GM18873 (cell line): ENCODE data around the gene EPHA10.
"Not testable (repeated sequence)": the region's sequence is repeated elsewhere in the genome, so short reads cannot be mapped to it uniquely, and the experiment has no call there.

ENCODE experiments used
- ATAC-seq: cut with Tn5 transposase; IDR thresholded peaks from one replicate; pipeline ENCODE4 v1.9.1; 2021; ENCODE audit warnings: mild to moderate bottlenecking, moderate library complexity, moderate number of reproducible peaks; ENCODE audit not compliant: unreplicated experiment, low FRiP score

EPHA10 gene

DNA sequence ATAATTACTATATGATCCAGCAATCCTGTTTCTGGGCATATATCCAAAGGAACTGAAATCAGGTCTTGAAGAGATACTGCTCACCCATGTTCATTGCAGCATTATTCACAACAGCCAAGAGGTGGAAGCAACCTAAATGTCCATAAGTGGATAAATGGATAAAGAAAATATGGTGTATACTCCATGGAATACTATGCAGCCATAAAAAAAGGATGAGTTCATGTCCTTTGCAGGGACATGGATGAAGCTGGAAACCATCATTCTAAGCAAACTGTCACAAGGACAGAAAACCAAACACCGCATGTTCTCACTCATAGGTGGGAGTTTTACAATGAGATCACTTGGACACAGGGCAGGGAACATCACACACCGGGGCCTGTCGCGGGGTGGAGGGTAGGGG is 26.3 kb downstream of the EPHA10 start:
- not testable (repeated sequence) for ATAC-seq

DNA sequence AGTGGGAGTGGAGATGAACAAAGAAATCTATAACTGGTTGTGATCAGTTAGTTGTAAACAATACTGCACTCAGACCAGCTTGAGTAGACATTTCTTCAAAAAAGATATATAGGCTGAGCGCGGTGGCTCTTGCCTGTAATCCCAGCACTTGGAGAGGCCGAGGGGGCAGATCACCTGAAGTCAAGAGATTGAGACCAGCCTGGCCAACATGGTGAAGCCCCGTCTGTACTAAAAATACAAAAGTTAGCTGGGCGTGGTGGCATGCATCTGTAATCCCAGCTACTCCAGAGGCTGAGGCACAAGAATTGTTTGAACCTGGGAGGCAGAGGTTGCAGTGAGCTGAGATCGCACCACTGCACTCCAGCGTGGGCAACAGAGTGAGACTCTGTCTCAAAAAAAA is 26.9 kb downstream of the EPHA10 start:
- not testable (repeated sequence) for ATAC-seq

DNA sequence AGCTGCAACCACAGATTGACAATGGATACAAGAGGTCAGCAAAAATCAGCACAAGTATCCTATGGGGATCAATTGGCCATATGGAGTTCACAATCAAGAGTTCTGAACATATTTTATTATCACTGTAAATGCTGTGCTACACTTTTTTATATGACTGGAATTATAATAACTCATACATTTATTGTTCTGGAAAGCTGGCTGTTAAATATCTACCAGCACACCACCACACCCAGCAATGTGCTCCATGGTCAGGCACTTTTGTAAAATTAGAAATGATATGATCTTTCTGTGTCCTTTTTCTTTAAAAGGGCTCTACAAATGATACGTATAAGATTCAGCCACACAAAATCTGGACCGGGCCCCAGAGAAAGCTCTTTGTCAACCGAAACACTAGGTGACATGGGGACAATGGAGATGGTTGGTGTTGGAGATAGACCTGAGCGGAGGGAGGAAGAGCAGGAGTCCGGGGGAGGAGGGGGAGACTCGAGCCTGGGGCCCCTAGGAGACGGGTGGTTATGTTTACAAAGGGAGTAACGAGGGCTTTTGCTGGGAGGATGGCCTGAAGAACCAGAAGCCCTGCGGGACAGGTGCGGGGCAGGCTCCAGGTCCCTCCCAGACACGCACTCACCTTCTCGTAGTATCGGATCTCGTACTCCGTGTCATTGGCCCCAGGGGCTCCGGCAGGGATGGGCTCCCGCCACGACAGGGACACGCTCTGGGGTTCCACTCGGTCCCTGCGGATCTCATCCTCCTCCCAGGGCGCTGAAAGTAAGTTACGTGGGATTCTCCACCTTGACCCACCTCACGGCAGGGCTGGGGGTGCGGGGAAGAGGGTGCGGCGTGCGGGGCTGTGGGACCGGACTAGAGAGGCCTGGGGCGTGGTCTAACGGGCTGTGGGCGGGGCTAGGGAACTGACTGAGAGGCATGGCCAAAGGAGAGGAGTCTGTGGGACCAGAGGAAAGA is 30.0 kb downstream of the EPHA10 start:
- ATAC-seq, result no peak

DNA sequence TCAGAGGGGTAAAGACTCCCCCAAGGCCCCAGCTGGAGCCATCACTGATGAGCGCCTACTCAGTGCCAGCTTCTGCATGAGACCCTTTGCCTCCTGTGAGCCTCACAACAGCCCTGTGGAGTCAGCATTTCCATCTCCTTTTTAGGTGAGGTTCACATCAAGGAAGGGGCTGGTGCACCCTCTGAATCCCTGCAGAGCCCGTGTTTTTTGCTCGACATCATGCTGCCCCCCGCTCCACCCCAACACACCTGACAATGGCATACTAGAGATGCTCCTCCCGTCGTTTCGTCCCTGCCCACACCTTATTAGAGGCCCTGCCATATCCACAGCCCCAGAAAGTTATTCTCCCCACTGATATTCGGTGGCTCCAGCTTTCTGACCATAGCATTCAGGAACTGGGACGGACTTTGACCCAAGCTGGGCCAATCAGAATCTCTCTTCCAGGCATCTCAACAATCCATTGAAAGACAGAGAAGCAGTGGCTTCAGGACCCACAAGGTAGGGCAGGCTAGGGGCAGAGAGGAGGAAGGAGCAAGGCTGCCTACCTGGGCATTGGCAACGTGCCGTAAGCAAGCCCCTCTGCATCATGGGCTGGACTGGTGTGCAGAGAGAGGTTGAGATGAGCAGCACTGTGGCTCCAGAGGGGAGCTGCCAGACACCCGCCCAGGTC is 32.7 kb downstream of the EPHA10 start:
- no peak for ATAC-seq

DNA sequence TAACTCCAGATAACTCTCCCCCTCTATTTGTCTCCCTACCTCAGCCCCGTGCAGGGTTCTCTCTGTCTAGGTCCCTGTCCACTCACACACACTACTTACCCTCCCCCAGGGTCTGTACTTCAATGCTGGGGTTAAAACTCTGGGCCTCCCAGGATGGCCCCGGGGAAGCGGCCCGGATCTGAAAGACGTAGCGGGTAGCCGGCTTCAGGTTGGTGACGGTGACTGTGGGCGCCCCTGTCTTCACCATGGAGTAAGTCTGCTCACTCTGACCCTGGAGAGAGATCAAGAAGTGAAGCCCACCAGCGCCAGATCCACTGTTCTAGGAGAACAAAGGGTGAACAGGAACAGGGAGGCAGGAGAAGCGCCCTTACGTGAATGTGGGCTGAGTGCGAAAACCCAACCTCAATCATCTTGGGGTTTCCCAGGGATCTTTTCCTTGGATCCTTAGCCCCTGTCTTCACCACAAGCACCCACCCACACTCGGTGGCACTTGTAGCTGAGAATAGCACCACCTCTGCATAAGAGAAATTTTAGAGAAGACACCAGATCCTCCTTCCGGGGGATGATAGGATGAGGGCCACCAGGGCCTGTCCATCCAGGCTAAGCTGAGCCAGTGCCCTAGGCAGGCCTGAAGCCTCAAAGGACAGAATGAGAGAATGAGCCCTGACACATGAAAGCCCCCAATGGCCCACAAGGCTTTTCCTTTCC is 33.5 kb downstream of the EPHA10 start:
- ATAC-seq, result no peak

DNA sequence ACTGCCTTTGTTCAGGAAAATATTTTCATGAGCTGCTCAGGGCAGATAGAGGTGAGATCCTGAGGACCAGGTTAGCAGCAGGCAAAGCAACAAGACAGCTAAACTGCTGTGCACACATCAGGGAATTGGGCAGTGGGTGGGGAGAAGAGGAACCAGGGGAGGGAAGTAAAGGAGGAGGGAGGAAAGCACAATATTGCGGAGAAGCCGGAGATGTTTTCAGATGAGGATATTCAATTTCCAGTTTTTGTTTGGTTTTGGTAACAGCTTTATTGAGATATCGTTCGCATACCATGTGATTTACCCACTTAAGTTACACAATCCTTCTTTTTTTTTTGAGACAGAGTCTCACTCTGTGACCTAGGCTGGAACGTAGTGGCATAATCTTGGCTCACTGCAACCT is 34.5 kb downstream of the EPHA10 start:
- ATAC-seq, result no peak

DNA sequence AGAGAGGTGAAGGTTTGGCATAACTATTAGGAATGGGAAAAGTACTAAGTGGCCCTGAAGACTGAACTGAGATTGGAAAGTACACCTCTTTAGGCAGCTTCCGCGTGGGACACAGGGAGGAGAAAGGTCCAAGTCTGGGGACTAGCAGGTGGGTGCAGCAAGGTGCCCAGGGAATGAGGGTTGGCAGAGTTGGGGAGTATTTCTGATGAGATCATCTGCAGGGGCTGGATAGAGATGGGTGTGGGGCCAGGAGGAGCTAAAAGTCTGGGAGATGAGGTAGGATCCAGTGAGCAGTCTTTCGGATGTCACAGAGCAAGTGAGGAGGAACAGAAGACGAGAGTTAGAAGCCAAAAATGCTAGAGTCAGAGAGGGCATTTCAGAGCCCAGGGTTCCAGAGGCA is 36.5 kb downstream of the EPHA10 start:
- ATAC-seq, result no peak

DNA sequence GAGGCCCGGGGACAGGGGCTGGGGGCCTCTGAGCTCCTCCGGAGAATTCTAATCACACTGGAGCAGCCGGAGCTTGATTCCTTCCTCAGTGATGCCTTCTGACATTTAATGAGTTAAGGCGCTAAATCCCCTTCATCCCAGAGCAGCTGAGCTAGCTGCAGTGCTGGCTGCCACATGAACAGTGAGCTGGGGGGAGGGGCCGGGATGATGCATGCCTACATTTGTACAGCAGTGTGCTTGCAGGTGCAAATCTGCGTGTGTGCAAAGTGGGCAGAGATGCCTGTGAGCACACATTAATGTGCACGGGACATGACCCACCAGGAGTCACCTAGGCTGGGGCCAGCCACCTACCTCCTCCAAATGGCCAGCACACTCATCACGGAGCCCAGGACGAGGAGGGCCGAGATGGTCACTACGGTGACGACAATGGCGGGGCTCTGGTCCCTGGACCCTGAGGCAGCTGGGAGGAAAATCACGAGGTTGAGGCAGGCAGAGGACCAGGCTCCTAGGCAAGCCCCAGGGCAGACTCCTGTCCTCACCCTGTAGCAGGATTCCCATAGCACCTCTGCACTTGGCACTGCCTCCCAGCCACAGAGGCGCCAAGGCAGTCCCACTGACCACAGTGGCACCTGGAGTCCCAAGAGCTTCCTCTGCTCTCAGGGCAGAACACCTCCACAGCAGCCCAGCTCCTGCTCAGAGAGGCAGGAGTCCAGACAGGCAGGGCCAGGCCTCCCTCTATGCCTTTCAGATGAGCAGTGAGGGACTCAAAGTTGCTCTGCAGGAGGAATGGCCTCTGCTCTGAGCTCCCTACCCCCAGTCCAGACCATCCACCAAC is 38.0 kb downstream of the EPHA10 start:
- no peak for ATAC-seq

DNA sequence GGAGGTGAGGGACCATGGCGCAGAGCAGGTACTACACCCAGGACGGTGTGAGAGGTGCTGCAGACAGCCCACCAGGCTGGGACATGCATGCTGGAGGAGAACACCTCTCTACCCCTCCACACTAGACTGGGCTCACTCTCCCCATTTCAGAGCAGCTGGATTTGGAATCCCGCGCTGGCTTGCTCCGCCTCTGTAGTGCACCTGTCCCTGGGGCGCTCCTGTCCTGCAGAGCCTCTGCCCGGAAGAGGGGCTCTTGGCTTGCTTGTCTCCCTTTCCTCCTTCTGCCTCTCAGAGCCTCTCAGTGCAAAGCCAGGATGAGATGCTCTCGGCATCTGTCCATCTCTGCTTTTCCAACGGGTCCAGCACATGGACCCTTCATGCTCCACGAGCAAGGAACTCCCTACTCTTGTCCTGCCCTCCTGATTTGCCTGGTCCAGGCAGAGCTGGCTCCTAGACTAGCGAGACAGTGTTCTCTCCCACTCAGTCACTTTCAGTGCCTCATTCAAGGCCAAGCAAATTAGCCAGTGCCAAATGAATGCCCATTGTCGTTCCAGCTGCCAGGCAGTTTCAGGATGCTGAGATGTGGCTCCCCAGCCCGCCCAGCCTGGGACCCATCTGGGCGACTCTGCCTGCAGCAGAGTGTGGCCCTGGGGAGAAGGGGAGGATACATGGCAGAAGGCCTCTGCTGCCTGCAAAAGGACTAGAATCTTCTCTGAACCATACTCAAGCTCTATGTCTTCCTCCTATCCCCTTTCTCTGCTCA is 38.9 kb downstream of the EPHA10 start:
- ATAC-seq, result no peak

DNA sequence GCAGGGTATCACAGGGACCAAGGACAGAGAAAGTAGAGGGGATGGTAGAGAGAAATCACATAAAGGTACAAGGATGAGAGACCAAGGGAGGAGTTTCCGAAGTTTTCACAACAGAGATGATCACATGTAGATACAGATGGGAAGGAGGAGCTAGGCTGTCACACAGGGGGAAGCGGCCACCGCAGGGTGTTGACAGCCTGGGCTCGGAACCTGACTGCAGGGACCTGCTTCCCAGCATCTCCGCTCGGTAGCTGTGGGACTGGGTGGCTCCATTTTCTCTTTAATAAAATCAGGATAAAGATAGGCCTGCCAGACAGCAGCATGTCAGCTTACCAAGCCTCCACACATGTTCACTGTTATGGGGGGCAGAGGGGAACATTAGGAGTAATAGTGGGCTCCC is 40.3 kb downstream of the EPHA10 start:
- no peak for ATAC-seq

DNA sequence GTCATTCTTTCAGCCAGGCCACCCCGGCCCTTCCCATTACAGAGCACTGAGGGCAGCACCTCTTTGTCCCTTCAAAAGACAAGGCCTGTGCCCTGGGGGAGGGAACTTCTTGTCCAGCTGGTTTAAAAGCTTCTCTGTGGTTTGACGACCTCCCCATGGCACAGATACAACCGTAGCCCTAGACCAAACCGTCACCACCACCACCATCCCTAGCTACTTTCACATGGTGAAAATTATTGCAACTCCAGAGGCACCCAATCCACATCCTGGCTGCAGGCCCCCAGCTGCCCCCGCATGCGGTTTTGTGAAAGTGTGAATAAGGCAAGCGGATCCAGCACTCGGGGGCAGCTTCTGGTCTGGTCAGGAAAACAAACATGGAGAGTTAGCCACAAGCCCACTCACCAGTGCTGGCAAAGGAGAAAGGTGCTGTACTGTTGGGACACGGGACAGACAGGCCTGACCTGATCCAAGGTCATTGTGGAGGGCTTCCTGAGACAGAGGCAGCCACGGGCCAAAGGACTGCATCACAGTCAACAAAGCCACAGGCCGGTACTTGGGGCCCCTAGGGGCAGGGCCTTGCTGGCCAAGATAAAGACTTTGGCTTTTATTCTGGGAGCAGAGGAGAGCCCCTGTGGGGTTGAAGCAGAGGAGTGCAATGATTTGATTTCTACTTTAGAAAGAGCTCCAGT is 41.4 kb downstream of the EPHA10 start:
- ATAC-seq, result no peak

DNA sequence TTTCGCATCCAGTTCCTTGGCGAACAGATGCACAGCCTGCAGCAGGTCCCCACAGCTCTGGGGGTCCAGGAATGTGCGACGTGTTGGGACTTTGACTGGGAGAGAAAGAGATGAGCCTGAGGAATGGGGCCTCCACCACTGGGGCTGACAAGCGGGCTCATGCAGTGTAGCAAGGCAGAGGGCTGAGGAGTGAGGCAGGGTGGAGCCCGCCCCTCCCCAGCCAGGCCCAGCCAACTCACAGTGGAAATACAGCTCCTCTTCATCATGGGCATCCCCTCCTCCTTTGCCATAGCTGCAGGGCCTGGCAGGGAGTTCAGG is 41.9 kb downstream of the EPHA10 start:
- no peak for ATAC-seq

DNA sequence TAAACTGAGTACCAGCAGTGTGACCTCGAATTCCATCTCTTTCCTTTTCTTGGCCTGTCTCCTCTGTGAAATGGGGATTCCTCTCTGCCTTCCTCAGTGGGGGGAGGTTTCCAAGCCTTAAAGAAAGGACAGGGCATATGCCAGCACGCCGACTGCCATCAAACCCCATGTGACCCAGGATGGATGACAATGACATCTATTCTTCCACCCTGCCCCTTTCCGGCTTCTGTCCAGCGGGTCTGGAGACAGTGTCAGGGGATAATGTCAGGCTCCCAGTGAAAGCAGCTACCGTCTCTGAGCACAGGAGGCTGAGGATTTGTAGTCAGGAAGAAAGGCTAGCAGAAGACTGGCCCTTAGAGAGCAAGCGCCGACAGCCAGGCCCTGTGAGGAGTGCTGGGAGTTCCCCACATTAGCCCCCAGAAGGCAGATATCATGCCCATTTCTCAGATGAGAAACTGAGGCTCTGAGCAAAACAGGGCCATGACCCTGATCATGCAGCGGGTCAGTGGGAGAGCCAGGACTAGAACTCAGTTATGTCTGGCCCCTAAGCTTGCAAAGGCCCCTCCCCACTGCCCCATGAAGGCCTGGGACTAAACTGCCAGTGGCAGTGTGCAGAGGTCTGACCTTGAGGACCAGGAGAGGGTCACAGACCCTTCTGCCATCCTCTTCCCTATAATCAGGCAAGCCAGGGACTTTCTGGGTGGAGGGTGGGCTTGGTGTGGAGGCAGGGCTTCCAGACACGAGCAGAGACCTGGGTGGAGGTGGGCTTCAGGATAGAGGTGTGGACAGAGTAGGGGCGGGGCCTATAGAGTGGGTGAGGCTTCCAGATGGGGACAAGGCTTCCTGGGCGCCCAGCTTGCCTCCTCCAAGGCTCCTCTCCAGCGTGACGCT is 42.5 kb downstream of the EPHA10 start:
- ATAC-seq, result no peak

DNA sequence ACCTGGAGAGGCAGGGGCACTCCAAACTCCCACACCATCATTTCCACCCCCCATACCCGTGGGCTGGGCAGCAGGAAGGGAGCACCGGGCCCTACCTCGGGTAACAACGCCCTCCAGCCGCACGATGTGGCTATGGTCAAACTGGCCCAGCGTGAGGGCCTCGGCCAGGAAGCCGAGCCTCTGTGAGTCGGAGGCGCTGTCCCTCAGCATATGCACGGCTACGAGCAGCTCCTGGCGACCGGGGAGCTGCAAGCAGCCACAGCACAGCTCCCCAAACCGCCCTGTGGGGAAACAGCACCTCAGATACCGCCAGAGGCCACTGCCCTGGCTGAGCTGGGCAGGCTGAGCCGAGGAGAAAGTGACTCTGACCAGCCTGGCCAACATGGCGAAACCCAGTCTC is 43.4 kb downstream of the EPHA10 start:
- no peak for ATAC-seq

DNA sequence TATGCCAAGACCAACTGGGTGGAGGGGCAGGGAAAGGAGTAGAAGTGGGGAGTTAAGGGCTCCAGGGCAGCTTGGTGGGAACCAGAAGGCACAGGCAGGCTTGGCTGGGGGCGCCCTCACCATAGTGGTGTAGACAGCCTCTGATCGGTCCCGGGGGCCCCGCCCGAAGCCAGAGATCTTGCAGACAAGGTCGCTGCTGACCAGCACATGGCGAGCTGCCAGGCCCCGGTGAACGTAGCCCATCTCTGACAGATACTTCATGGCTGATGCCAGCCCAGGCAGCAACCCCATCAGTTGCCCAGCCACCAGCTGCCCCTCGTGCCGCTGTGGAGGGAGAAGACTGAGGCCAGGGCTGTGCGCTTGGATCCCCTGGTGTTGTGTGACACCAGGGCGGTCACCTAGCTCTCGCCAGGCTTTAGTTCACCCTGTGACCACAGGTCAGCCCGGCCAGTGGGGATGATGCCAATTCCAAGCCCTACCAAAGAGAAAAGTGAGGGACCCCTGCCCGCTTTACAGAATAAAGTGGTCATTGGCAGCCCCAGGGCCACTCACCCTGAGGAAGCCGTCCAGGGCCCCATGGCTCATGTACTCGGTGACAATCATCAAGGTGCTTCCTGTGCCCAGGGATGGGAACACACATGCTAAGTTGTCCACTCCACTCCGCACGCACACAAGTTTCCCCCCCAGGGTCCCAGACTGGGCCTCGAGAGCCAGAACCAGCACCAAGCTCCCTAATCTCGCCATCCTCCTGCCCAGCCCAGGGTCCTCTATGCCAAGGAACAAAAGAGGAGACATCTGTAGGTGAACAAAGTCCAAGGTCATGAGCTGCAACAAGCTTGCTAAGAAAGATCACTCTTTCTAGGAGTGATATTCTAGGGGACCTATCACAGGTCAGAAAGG is 44.4 kb downstream of the EPHA10 start:
- no peak for ATAC-seq

DNA sequence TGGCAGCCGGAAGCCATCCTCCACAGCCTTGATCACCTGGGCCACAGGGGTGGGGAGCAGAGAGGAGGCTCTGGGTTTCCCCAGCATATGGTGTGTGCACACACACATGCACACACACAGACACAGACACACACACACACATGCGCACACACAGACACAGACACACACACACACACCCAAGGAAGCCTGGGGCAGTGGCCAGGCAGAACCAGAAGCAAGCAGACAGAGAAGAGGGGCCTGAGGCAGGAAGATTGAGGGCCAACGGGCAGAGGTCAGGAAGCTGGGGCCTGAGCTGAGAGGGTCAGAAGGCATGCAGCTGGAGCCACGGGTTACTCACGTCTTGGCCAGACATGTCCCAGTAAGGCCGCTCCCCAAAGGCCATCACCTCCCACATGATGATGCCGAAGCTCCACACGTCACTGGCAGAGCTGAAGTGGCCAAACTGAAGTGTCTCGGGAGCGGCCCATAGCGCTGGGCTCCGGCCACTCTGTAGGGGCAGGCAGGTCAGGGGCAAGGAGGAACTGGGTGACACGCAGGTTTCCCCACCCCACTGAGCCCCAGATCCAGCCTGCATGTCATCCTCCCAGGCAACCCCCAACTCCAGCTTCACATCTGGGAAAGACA is 45.2 kb downstream of the EPHA10 start:
- no peak for ATAC-seq
